SK-N-SH (cell line): ENCODE results near the gene IRF2.

Source experiments
- CTCF ChIP-seq: fragments of 200-600 bp; sonication (generic); IDR thresholded peaks from 2 replicates; pipeline ENCODE4 v1.6.1; 2017; ENCODE audit warnings: antibody characterized with exemption, mild to moderate bottlenecking, moderate library complexity
- EP300 ChIP-seq, 2 experiments: IDR thresholded peaks; 2 replicates each; pipeline versions ENCODE4 v1.4.0 to v1.6.1; 2012; ENCODE audit warnings: borderline replicate concordance in 1 of 2, low read depth in 1 of 2, low read length in 1 of 2
- EZH2phosphoT487 ChIP-seq: fragments of 200-600 bp; sonication (generic); IDR thresholded peaks from 2 replicates; pipeline ENCODE4 v1.6.1; 2017; ENCODE audit warnings: low read depth, mixed run types, mild to moderate bottlenecking, antibody characterized with exemption, moderate library complexity, borderline replicate concordance
- FOXM1 ChIP-seq: IDR thresholded peaks from 2 replicates; pipeline ENCODE4 v1.4.0; 2012; ENCODE audit warnings: low read depth, mild to moderate bottlenecking
- MAX ChIP-seq: IDR thresholded peaks from 2 replicates; pipeline ENCODE4 v1.4.0; 2012; ENCODE audit warnings: low read depth
- NFIC ChIP-seq: IDR thresholded peaks from 2 replicates; pipeline ENCODE4 v1.4.0; 2012; ENCODE audit warnings: borderline replicate concordance
- POLR2AphosphoS5 ChIP-seq: IDR thresholded peaks from 2 replicates; pipeline ENCODE4 v1.6.1; 2012; ENCODE audit warnings: low read depth, low read length
- RCOR1 ChIP-seq: fragments of 150-350 bp; IDR thresholded peaks from 2 replicates; pipeline ENCODE4 v1.6.1; 2017; ENCODE audit warnings: antibody characterized with exemption, low read length
- SIN3A ChIP-seq: IDR thresholded peaks from 2 replicates; pipeline ENCODE4 v1.6.1; 2012; ENCODE audit warnings: low read depth, mild to moderate bottlenecking, low read length, moderate library complexity, borderline replicate concordance
- TAF1 ChIP-seq: IDR thresholded peaks from 2 replicates; pipeline ENCODE4 v1.6.1; 2012; ENCODE audit warnings: low read depth, mild to moderate bottlenecking, low read length, moderate library complexity, borderline replicate concordance
- TEAD4 ChIP-seq: IDR thresholded peaks from 2 replicates; pipeline ENCODE4 v1.4.0; 2012; ENCODE audit warnings: mild to moderate bottlenecking, borderline replicate concordance; ENCODE audit not compliant: insufficient read depth
- USF1 ChIP-seq: IDR thresholded peaks from 2 replicates; pipeline ENCODE4 v1.4.0; 2012; ENCODE audit warnings: low read depth, borderline replicate concordance
- USF2 ChIP-seq: fragments of 150-350 bp; IDR thresholded peaks from 2 replicates; pipeline ENCODE4 v1.6.1; 2017; ENCODE audit warnings: antibody characterized with exemption, low read length, low read depth, borderline replicate concordance

GRCh38 chr4:184434021-184434420, 40.3 kb downstream of the IRF2 start:
- no peak for TF ChIP-seq CTCF
- no peak for TF ChIP-seq FOXM1
- TF ChIP-seq RCOR1 = no peak
- no peak for TF ChIP-seq POLR2AphosphoS5
- TF ChIP-seq USF1 = no peak
- TF ChIP-seq USF2 = no peak
- no peak for TF ChIP-seq EP300 (IDR thresholded peaks at IDR 0.05; ENCODE audit: borderline replicate concordance in 1 of 2, low read depth in 1 of 2, low read length in 1 of 2)
- TF ChIP-seq SIN3A = no peak
- TF ChIP-seq MAX = no peak
- TF ChIP-seq EZH2phosphoT487 = no peak
- no peak for TF ChIP-seq TEAD4
- no peak for TF ChIP-seq TAF1
- no peak for TF ChIP-seq NFIC
